NCI-H2171 (cell line): Measurements from ENCODE around the gene TOGARAM1.
A peak's percentile ranks its signal among the peaks of the same experiment; 100 is the strongest.

Experiments
- DNase-seq: peaks from one replicate; lab custom pipeline; 2025; lab: John Stamatoyannopoulos, UW

Gene TOGARAM1, protein sequence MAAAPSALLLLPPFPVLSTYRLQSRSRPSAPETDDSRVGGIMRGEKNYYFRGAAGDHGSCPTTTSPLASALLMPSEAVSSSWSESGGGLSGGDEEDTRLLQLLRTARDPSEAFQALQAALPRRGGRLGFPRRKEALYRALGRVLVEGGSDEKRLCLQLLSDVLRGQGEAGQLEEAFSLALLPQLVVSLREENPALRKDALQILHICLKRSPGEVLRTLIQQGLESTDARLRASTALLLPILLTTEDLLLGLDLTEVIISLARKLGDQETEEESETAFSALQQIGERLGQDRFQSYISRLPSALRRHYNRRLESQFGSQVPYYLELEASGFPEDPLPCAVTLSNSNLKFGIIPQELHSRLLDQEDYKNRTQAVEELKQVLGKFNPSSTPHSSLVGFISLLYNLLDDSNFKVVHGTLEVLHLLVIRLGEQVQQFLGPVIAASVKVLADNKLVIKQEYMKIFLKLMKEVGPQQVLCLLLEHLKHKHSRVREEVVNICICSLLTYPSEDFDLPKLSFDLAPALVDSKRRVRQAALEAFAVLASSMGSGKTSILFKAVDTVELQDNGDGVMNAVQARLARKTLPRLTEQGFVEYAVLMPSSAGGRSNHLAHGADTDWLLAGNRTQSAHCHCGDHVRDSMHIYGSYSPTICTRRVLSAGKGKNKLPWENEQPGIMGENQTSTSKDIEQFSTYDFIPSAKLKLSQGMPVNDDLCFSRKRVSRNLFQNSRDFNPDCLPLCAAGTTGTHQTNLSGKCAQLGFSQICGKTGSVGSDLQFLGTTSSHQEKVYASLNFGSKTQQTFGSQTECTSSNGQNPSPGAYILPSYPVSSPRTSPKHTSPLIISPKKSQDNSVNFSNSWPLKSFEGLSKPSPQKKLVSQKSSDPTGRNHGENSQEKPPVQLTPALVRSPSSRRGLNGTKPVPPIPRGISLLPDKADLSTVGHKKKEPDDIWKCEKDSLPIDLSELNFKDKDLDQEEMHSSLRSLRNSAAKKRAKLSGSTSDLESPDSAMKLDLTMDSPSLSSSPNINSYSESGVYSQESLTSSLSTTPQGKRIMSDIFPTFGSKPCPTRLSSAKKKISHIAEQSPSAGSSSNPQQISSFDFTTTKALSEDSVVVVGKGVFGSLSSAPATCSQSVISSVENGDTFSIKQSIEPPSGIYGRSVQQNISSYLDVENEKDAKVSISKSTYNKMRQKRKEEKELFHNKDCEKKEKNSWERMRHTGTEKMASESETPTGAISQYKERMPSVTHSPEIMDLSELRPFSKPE (N-terminal part only)

GRCh38 chr14:44961554-44962333 lies at the start of gene TOGARAM1, which contains the start of gene KLHL28:
Gene TOGARAM1, plus strand, starts transcription at chr14:44962190. Its CDS starts 232 bp downstream, at chr14:44962422.
Gene KLHL28, minus strand, starts transcription at chr14:44961947. Its CDS starts 16,019 bp downstream, at chr14:44945928.
- DNase-seq = peak; percentile 99

DNA sequence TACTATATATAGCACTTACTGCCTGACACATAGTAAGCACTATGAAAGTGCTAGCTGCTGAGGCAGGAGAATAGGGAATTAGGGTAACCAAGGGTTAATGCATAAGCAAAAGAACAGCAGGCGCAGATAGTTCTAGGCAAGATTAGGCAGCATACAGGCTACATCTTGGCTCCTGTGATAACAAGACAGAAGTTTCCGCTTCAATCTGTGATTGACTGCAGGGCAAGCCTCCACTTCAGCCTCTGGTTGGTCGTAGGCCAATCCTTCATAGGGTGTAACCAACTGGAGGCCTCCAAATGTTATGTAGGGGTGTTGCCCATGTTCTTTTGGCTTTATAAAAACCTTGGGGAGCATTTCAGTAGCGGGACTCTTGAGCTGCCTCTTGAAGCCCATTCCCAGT lies 47.1 kb upstream of the TOGARAM1 start:
- DNase-seq = no peak

DNA sequence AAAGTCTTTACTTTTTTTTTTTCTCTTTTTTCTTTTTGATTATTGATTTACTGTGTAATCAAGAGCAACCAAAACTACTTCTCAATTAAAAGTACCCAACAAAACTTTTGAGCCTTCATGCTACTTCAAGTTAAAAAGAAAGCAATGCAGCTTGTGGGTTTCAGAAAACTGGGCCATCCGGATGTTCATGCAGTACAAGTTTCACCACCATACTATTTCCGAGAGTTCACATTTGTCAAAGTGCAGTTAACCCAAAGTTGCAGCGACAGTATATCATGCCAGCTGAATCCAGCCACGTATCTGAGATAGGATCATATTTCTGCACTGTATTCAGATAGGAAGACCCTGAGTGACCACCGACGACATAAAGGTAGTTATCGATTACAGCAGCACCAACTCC lies 33.2 kb upstream of the TOGARAM1 start:
- no peak for DNase-seq

DNA sequence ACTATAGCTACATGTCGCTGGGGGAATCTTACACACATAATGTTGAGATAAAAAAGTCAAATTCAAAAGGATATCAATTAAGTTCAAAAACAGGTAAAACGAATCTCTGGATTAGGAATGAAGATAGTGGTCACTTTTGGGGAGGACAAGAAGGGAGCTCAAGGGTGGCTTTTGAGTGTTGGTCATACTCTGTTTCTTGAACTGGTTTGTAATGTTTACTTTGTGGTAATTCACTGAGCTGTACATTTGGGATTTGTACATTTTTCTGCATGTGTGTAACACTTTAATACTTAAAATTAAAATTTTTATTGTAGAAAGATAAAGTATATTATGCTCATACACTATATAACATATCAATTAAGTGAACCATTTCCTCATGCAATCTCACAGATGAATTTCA lies 26.8 kb upstream of the TOGARAM1 start:
- DNase-seq = no peak

GRCh38 chr14:44937547-44937946 lies 24.4 kb upstream of the TOGARAM1 start:
- no peak for DNase-seq

DNA sequence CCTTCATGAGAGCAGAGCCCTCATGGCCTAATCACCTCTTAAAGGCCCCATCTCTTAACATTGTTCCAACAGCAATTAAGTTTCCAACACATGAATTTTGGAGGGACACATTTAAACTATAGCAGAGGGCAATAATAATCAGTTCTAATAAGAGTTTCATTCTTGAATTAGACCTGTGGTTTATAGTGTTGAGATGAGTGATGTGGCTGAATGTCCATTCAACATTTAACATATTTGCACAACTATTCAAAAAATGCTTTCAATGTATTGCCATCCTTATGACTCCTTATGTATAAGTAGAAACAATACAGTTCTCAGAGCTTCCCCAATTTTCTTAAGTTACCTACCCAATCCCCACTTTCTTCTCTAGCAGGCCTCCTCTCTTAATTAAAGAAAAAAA lies 21.8 kb upstream of the TOGARAM1 start:
- DNase-seq = no peak

GRCh38 chr14:44940944-44941343 lies 21.0 kb upstream of the TOGARAM1 start:
- DNase-seq = no peak

DNA sequence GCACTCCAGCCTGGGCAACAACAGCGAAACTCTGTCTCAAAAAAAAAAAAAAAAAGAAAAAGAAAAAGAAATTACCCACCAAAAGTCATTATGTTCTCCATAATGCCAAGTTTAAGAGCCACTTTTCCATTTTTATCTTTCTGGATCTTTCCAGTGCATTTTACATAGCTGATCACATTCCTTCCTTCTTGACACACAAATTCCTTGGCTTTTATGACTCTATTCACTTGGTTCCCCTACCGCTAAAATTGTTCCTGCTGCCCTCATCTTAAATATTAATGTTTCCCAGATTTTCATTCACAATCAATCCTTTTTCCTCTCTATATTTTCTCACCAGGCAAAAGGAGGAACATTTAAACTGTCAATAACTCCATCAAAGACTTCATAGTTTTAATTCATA lies 20.4 kb upstream of the TOGARAM1 start:
- no peak for DNase-seq

- no peak for DNase-seq
These were observed 19.6 kb upstream of the TOGARAM1 start for GRCh38 chr14:44942436-44942835.

- DNase-seq = no peak
These were observed 17.9 kb upstream of the TOGARAM1 start for GRCh38 chr14:44944107-44944506.

DNA sequence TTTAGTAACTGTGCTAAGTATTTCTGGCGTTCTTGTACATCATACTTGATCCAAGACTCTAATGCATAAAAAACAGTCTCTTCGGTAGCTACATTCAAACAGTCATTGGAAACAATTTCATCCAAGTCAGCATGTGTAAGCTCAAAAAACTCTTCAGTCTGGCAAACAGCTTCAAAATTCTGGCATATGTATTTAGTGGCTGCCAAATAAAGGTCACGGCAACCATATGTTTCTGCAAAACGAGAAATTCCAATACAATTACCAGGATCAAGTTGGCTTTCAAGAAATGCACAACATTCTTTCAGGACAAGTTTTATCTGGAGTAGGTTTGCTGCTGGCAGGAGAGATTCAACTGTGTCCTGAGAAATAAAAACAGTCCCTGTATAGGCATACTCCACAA lies 16.7 kb upstream of the TOGARAM1 start:
- no peak for DNase-seq

- no peak for DNase-seq
These were observed 10.9 kb upstream of the TOGARAM1 start for GRCh38 chr14:44951051-44951450.

GRCh38 chr14:44952391-44953110 lies 9.4 kb upstream of the TOGARAM1 start:
- DNase-seq = no peak

DNA sequence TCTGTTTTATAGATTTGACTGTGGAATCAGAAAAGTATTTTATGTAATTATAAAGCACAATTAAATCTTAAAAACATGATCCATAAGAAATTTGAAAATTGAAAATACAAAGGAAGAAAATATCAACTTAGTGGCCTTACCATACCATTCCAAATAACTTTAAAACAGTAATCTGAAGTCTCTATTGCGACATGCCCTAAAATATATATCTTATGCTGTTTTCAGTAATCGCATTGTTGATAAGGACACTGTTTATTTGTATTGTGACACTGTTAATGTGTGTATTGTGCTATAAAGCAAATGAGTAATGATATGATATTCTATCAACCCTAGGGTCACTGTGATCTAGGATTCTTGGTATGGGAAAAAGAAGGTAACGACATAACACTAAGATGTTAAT lies 7.2 kb upstream of the TOGARAM1 start:
- DNase-seq = no peak

- DNase-seq = no peak
These were observed 6.5 kb upstream of the TOGARAM1 start for GRCh38 chr14:44955528-44955927.

- no peak for DNase-seq
These were observed 5.1 kb upstream of the TOGARAM1 start for GRCh38 chr14:44956866-44957265.

DNA sequence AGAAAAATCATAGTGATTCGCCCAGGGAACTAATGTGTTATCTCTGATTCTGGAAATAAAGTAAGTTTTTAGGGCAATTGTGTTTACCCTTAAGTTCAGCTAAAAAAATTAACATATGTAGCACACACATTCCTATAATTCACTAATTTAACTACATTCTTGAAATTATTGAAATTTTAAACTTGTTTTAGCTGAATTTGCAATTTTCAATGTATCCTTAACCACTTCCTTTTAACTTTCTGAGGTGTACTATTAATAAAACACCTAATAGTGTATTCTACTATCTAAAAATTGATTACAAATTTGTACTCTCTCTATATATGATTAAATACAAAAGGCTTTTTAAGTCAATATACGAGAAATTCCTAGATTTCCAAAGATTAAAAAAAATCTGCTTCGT lies 2.5 kb upstream of the TOGARAM1 start:
- DNase-seq = no peak

- DNase-seq = no peak
These were observed 1.8 kb upstream of the TOGARAM1 start for GRCh38 chr14:44960146-44960545.

DNA sequence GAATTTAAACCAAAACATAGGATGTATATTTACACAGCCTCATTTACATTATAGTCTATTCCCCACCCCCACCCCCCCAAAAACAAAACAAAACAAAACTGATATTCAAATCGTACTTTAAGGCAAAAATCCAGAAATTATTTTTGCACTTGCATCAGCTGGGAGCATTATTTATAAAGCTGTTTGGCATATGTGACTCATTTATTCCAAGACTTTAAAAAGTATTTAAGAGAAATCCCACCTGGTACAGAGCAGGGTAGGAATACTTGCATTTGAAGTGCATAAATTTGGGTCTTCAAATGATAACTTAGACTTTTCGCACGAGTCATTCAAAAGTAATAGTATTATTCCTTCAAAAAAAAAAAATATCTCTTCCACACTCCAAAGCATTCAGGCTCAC lies 1.3 kb upstream of the TOGARAM1 start:
- DNase-seq = no peak

- peak; percentile 70 for DNase-seq
These were observed 838 bp upstream of the TOGARAM1 start for GRCh38 chr14:44961151-44961553.
